ENCODE data around the gene OR8A1. TPM values are rescaled to one million over a fixed set of nuclear protein-coding genes. Genes with fewer than 3 reads are reported as not detected.
"Not testable (repeated sequence)": the region's sequence is repeated elsewhere in the genome, so short reads cannot be mapped to it uniquely, and the experiment has no call there.

Gene OR8A1
- polyA plus RNA-seq, 4 donors: not detected

GRCh38 chr11:124592627-124593026 is 22.8 kb downstream of the OR8A1 start:
- DNase-seq (ENCODE audit: low read depth in 4 of 4, low spot score in 3 of 4): no peak

- DNase-seq (ENCODE audit: low read depth in 4 of 4, low spot score in 3 of 4): no peak
Observed at GRCh38 chr11:124595302-124595701, 25.5 kb downstream of the OR8A1 start.

GRCh38 chr11:124597626-124598025 is 27.8 kb downstream of the OR8A1 start:
- no peak for DNase-seq (ENCODE audit: low read depth in 4 of 4, low spot score in 3 of 4)

- no peak for DNase-seq (ENCODE audit: low read depth in 4 of 4, low spot score in 3 of 4)
Observed at GRCh38 chr11:124600621-124601320, 31.0 kb downstream of the OR8A1 start.

GRCh38 chr11:124602193-124602592 is 32.4 kb downstream of the OR8A1 start:
- no peak for DNase-seq (ENCODE audit: low read depth in 4 of 4, low spot score in 3 of 4)

- not testable (repeated sequence) for DNase-seq (ENCODE audit: low read depth in 4 of 4, low spot score in 3 of 4)
Observed at GRCh38 chr11:124602723-124603122, 32.9 kb downstream of the OR8A1 start.

GRCh38 chr11:124605719-124606118 is 35.9 kb downstream of the OR8A1 start:
- DNase-seq (ENCODE audit: low read depth in 4 of 4, low spot score in 3 of 4): no peak

GRCh38 chr11:124608147-124608546 is 38.4 kb downstream of the OR8A1 start:
- DNase-seq (ENCODE audit: low read depth in 4 of 4, low spot score in 3 of 4): no peak

- DNase-seq (ENCODE audit: low read depth in 4 of 4, low spot score in 3 of 4): no peak
Observed at GRCh38 chr11:124610295-124610694, 40.5 kb downstream of the OR8A1 start.

GRCh38 chr11:124611064-124611463 is 41.3 kb downstream of the OR8A1 start, which contains the start of gene PANX3:
TSS of gene PANX3 (plus strand) at chr11:124611428. CDS start at chr11:124611557, 129 bp downstream.
- DNase-seq (ENCODE audit: low read depth in 4 of 4, low spot score in 3 of 4): no peak

- DNase-seq (ENCODE audit: low read depth in 4 of 4, low spot score in 3 of 4): no peak
Observed at GRCh38 chr11:124612045-124612444, 42.2 kb downstream of the OR8A1 start.

- peak in 1 of 4 donors; percentile 17 for DNase-seq (ENCODE audit: low read depth in 4 of 4, low spot score in 3 of 4)
Observed at GRCh38 chr11:124612567-124613246, 42.9 kb downstream of the OR8A1 start.

GRCh38 chr11:124618863-124619262 is 49.1 kb downstream of the OR8A1 start:
- DNase-seq (ENCODE audit: low read depth in 4 of 4, low spot score in 3 of 4): no peak

Other genes with a start within 250 kb of the OR8A1 start
- not detected for gene OR8D2, start 249.8 kb upstream of the OR8A1 start, polyA plus RNA-seq (ENCODE audit: insufficient read length in 4 of 4)
- not detected for gene OR8B2, start 185.5 kb upstream of the OR8A1 start, polyA plus RNA-seq (ENCODE audit: insufficient read length in 4 of 4)
- gene OR8B3, start 171.0 kb upstream of the OR8A1 start, polyA plus RNA-seq (ENCODE audit: insufficient read length in 4 of 4): not detected
- gene OR8B4, start 145.1 kb upstream of the OR8A1 start, polyA plus RNA-seq (ENCODE audit: insufficient read length in 4 of 4): not detected
- not detected for gene OR8B8, start 124.3 kb upstream of the OR8A1 start, polyA plus RNA-seq (ENCODE audit: insufficient read length in 4 of 4)
- not detected for gene OR8B12, start 26.3 kb upstream of the OR8A1 start, polyA plus RNA-seq (ENCODE audit: insufficient read length in 4 of 4)
- gene PANX3, start 41.4 kb downstream of the OR8A1 start, polyA plus RNA-seq (ENCODE audit: insufficient read length in 4 of 4): not detected
- gene TBRG1, start 52.9 kb downstream of the OR8A1 start, polyA plus RNA-seq (ENCODE audit: insufficient read length in 4 of 4): 10 to 100 TPM; 24.9 to 41.4 (median 28.7) TPM
- 10 to 100 TPM in 3 of 4 donors, 1 to 10 TPM in 1; 6.0 to 32.9 (median 31.4) TPM for gene SIAE, start 103.7 kb downstream of the OR8A1 start, polyA plus RNA-seq (ENCODE audit: insufficient read length in 4 of 4)
- 10 to 100 TPM in 3 of 4 donors, 1 to 10 TPM in 1; 5.0 to 24.4 (median 19.2) TPM for gene SPA17, start 103.9 kb downstream of the OR8A1 start, polyA plus RNA-seq (ENCODE audit: insufficient read length in 4 of 4)
- gene NRGN, start 169.9 kb downstream of the OR8A1 start, polyA plus RNA-seq (ENCODE audit: insufficient read length in 4 of 4): 10 to 100 TPM in 3 of 4 donors, 1 to 10 TPM in 1; 5.6 to 29.4 (median 17.9) TPM
- 10 to 100 TPM in 2 of 4 donors, 1 to 10 TPM in 1, under 1 TPM in 1; 0.60 to 17.5 (median 9.6) TPM for gene VSIG2, start 182.3 kb downstream of the OR8A1 start, polyA plus RNA-seq (ENCODE audit: insufficient read length in 4 of 4)
- 10 to 100 TPM; 39.0 to 71.8 (median 67.0) TPM for gene ESAM, start 192.3 kb downstream of the OR8A1 start, polyA plus RNA-seq (ENCODE audit: insufficient read length in 4 of 4)
- gene MSANTD2, start 230.4 kb downstream of the OR8A1 start, polyA plus RNA-seq (ENCODE audit: insufficient read length in 4 of 4): 10 to 100 TPM; 25.1 to 44.7 (median 29.2) TPM